Mesothelial cell of epicardium (in vitro differentiated cells): ENCODE data around the gene HS3ST5. TPM values are rescaled to one million over a fixed set of nuclear protein-coding genes. Genes with fewer than 3 reads are reported as not detected.
"Not testable (repeated sequence)": the region's sequence is repeated elsewhere in the genome, so short reads cannot be mapped to it uniquely, and the experiment has no call there.

Source experiments
- DNase-seq, 2 experiments: peaks; one replicate each; pipeline ENCODE4 v3.0.0; 2021; ENCODE audit warnings: low spot score in 2 of 2; ENCODE audit not compliant: unreplicated experiment in 2 of 2
- H3K27ac Mint-ChIP-seq: 2 replicates; pipeline ENCODE4 v1.8.0; 2021; ENCODE audit warnings: mixed read lengths
- H3K27me3 Mint-ChIP-seq: 2 replicates; pipeline ENCODE4 v1.8.0; 2021; ENCODE audit warnings: low read depth, mixed read lengths
- H3K36me3 Mint-ChIP-seq: 2 replicates; pipeline ENCODE4 v1.8.0; 2021; ENCODE audit warnings: mixed read lengths
- H3K4me1 Mint-ChIP-seq: 2 replicates; pipeline ENCODE4 v1.8.0; 2021; ENCODE audit warnings: mixed read lengths
- H3K4me3 Mint-ChIP-seq: 2 replicates; pipeline ENCODE4 v1.8.0; 2021; ENCODE audit warnings: mild to moderate bottlenecking, moderate library complexity, mixed read lengths
- H3K9me3 Mint-ChIP-seq: 2 replicates; pipeline ENCODE4 v1.8.0; 2021; ENCODE audit warnings: mixed read lengths
- CTCF ChIP-seq: fragments of 200-600 bp; sonication (generic); IDR thresholded peaks from one replicate; pipeline ENCODE4 v1.5.0; 2021; ENCODE audit warnings: antibody characterized with exemption; ENCODE audit not compliant: unreplicated experiment
- total RNA-seq: library from RNA; stranded (reverse); gene quantifications from 3 replicates; pipeline ENCODE4 v1.2.1, GENCODE V29; 2021

Gene HS3ST5
- total RNA-seq, 1 donor from 2014 or later, result 0.49 TPM

- Mint-ChIP-seq H3K36me3 (no peaks in the 10 kb centered on the region), H3K27me3 (no peaks in the 10 kb centered on the region), H3K9me3 (peaks cover 9% of the 10 kb centered on the region), H3K27ac (no peak overlapping the region), H3K4me1 (no peaks in the 10 kb centered on the region), H3K4me3 (no peak overlapping the region)
- TF ChIP-seq CTCF, result no peak
- no peak for DNase-seq
These were observed 114.1 kb downstream of the HS3ST5 start for GRCh38 chr6:114228675-114229074.

GRCh38 chr6:114227944-114228468, 114.8 kb downstream of the HS3ST5 start:
- TF ChIP-seq CTCF, result no peak
- Mint-ChIP-seq H3K27ac (no peak overlapping the region), H3K4me3 (no peak overlapping the region), H3K9me3 (peaks cover 9% of the 10 kb centered on the region), H3K4me1 (no peaks in the 10 kb centered on the region), H3K36me3 (no peaks in the 10 kb centered on the region), H3K27me3 (no peaks in the 10 kb centered on the region)
- no peak for DNase-seq

- TF ChIP-seq CTCF, result no peak
- Mint-ChIP-seq H3K27me3 (no peaks in the 10 kb centered on the region), H3K36me3 (no peaks in the 10 kb centered on the region), H3K4me1 (no peaks in the 10 kb centered on the region), H3K4me3 (no peak overlapping the region), H3K9me3 (peaks cover 3% of the 10 kb centered on the region), H3K27ac (no peak overlapping the region)
- DNase-seq, result no peak
These were observed 122.6 kb downstream of the HS3ST5 start for GRCh38 chr6:114220241-114220640.

GRCh38 chr6:114218437-114219340, 124.1 kb downstream of the HS3ST5 start:
- no peak for TF ChIP-seq CTCF
- H3K4me1 Mint-ChIP-seq, result no peaks in the 10 kb centered on the region
- H3K27me3 Mint-ChIP-seq, result no peaks in the 10 kb centered on the region
- no peak overlapping the region for H3K4me3 Mint-ChIP-seq
- peaks cover 3% of the 10 kb centered on the region for H3K9me3 Mint-ChIP-seq
- no peak for DNase-seq
- no peak overlapping the region for H3K27ac Mint-ChIP-seq
- H3K36me3 Mint-ChIP-seq, result no peaks in the 10 kb centered on the region

GRCh38 chr6:114217996-114218395, 124.8 kb downstream of the HS3ST5 start:
- not testable (repeated sequence) for DNase-seq, H3K27ac Mint-ChIP-seq, H3K4me3 Mint-ChIP-seq, H3K36me3 Mint-ChIP-seq, H3K4me1 Mint-ChIP-seq, H3K9me3 Mint-ChIP-seq, H3K27me3 Mint-ChIP-seq

GRCh38 chr6:114216789-114217467, 125.9 kb downstream of the HS3ST5 start:
- no peaks in the 10 kb centered on the region for H3K36me3 Mint-ChIP-seq
- no peak overlapping the region for H3K27ac Mint-ChIP-seq
- TF ChIP-seq CTCF, result no peak
- no peaks in the 10 kb centered on the region for H3K27me3 Mint-ChIP-seq
- H3K4me1 Mint-ChIP-seq, result no peaks in the 10 kb centered on the region
- no peak for DNase-seq
- H3K4me3 Mint-ChIP-seq, result no peak overlapping the region
- H3K9me3 Mint-ChIP-seq, result peaks cover 3% of the 10 kb centered on the region
